GM12801 (cell line): ENCODE data around the gene EMX2.

Experiments used
- TF ChIP-seq, protein P1 (sequence below): IDR thresholded peaks from one replicate; pipeline ENCODE4 v1.5.1; 2011; ENCODE audit warnings: control low read depth; ENCODE audit not compliant: insufficient read length; ENCODE audit errors: extremely low read depth

Gene EMX2

DNA sequence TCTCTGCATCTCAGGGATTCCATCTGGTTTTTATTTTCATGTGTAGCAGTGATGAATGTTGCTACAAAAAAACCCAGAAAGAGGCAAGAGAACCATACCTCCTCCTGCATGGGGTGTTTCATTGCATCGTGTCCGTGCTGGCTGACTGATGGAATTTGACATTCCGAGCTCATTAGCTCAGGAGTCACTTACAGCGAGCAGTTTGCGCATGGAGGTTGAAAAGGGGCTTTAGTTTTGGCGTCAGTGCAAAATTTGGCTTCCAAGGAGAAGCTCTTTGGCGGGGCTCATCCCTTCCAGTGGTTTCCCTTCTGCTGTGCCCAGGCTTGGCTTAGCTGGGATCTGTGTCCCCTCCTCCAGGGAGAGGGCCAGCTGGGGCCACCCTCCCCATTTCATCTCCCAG is 25.8 kb downstream of the EMX2 start:
- TF ChIP-seq, protein P1, sequence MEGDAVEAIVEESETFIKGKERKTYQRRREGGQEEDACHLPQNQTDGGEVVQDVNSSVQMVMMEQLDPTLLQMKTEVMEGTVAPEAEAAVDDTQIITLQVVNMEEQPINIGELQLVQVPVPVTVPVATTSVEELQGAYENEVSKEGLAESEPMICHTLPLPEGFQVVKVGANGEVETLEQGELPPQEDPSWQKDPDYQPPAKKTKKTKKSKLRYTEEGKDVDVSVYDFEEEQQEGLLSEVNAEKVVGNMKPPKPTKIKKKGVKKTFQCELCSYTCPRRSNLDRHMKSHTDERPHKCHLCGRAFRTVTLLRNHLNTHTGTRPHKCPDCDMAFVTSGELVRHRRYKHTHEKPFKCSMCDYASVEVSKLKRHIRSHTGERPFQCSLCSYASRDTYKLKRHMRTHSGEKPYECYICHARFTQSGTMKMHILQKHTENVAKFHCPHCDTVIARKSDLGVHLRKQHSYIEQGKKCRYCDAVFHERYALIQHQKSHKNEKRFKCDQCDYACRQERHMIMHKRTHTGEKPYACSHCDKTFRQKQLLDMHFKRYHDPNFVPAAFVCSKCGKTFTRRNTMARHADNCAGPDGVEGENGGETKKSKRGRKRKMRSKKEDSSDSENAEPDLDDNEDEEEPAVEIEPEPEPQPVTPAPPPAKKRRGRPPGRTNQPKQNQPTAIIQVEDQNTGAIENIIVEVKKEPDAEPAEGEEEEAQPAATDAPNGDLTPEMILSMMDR: no peak

GRCh38 chr10:117569610-117570390 is 27.3 kb downstream of the EMX2 start:
- TF ChIP-seq, protein P1: no peak

GRCh38 chr10:117570880-117571279 is 28.3 kb downstream of the EMX2 start:
- TF ChIP-seq, protein P1: no peak

DNA sequence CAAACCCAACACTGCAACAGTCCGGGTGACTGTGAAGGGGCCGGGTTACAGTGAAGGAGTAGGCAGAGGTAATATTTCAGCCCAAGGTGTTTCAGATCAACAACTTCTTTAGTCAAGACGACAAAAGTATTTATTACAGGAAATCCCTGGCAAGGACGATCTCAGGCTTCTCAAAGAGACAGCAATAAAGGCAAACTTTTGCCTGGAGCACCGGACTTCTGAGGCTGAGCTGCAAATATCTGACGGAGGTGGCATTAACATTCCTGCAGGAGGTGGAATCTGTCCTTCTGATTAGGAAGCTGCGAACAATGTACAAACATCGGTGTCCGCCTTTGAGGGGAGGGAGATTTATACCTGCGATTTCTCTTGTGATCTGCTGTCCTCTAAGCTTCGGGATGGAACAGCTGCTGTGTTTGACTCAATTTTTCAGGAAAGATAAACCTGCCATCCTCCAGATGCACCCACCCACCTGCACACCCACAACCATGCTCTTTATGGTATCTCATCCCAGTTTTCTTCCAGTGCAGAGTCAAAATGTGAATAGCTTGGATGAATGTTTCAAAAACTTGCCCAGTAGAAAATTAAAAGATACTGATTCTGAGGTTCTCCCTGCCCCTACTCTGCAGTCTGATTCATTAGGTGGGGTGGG is 32.1 kb downstream of the EMX2 start:
- TF ChIP-seq, protein P1: no peak

GRCh38 chr10:117578490-117578889 is 35.9 kb downstream of the EMX2 start:
- TF ChIP-seq, protein P1: no peak

DNA sequence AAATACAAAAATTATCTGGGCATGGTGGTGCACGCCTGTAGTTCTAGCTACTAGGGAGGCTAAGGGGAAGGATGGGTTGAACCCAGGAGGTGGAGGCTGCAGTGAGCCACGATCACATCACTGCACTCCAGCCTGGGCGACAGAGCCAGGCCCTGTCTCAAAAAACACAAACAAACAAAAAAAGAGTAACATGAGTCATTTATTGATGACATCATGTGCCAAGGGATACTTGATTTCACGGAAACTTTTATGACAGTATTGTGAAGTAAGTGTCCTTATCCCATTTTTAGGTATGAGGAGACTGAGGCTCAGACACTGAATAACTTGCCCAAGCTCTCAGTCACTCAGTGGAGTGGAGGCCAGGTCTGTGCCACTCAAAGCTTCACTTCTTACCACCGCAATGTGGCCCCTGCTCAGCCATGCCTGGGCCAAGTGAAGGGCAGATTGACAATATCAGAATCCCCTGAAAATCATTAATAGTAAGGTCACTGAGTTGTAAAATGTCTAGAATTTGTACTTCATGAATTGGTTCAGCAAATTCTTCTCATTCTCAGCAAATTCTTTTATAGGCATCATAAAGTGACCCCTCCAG is 36.5 kb downstream of the EMX2 start:
- TF ChIP-seq, protein P1: no peak

GRCh38 chr10:117581961-117582360 is 39.4 kb downstream of the EMX2 start:
- TF ChIP-seq, protein P1: no peak
